Stimulated activated CD4-positive, alpha-beta T cell treated with anti-CD3 and anti-CD28 coated beads, Interleukin-12 subunit alpha, Interleukin-12 subunit beta, amount 100 ng/mL, for 24 hours (primary cell): ENCODE results near the gene FAR1.

ENCODE experiments used
- DNase-seq, 2 experiments: peaks; one replicate each; pipeline ENCODE4 v3.0.0-alpha.2; 2020; ENCODE audit warnings: low read depth in 2 of 2

FAR1 gene

DNA sequence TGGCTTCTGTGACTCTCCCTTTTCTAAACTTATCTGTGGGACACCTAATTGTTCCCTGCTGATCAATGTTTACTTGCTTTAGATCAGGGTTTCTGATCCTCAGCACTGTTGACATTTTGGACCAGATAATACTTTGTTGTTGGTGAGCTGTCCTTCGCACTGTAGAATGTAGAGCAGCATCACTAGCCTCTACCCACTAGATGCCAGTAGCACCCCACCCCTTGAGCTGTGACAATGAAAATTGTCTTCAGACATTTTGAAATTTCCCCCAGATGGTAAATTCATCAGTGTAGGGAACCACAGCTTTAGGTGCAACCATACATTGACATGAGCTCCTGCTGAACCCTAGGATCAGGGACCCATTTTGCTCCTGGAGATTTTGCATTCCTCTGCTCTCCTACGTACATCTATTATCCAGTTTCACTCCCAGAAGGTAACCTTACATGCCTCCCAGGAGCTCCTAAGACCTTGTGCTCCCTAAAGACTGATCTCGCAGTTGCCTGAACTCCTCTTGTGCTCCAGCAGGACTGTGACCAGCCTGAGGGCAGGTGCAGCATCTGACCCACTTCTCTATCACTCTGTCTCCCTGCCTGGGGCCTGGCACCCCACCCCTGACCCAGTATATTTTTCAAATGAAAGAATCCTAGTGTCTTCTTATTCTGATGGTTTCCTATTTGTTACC is 107.8 kb downstream of the FAR1 start:
- DNase-seq, result no peak

DNA sequence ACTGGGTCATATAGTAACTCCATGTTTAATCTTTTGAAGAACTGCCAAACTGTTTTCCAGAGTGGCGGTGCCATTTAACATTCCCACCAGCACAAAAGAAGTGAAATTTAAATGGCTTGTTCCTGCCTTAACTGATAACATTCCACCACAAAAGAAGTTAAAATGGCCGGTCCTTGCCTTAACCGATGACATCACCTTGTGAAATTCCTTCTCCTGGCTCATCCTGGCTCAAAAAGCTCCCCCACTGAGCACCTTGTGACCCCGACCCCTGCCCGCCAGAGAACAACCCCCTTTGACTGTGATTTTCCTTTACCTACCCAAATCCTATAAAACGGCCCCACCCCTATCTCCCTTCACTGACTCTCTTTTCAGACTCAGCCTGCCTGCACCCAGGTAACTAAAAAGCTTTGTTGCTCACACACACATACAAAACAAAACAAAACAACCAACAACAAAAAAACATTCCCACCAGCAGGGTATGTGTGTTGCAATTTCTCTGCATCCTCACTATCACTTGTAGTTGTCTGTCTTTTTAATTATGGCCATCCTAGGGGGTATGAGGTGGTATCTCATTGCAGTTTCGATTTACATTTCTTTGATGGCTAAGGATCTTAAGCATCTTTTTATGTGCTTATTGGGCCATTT is 109.0 kb downstream of the FAR1 start:
- DNase-seq, result no peak

- DNase-seq, result no peak
Measured at GRCh38 chr11:13778345-13778744, 109.9 kb downstream of the FAR1 start.

GRCh38 chr11:13781153-13781552 is 112.7 kb downstream of the FAR1 start:
- no peak for DNase-seq
